ENCODE measurements around the gene SS18. TPM values are rescaled to one million over a fixed set of nuclear protein-coding genes. Genes with fewer than 3 reads are reported as not detected.
A peak's percentile ranks its signal among the peaks of the same experiment; 100 is the strongest.
"Not testable (repeated sequence)": the region's sequence is repeated elsewhere in the genome, so short reads cannot be mapped to it uniquely, and the experiment has no call there.

Gene SS18
- total and polyA plus RNA-seq, 4 donors, result 32.2 to 153 (median 48.9) TPM

- H3K4me3 ChIP-seq, result no peak within 1 kb of the TSS
- ATAC-seq (ENCODE audit: insufficient read depth, low FRiP score) (no peak), DNase-seq (peak in 1 of 3 donors; percentile 44)
- H3K27ac ChIP-seq (ENCODE audit: low read depth in 1 of 2, low read length in 1 of 2), result no peak within 1 kb of the TSS
- no peak for TF ChIP-seq CTCF (IDR thresholded peaks at IDR 0.05; ENCODE audit: control extremely low read depth, extremely low read depth)
- no peak within 1 kb of the TSS for H3K9ac ChIP-seq (ENCODE audit: insufficient read depth in 1 of 2, low read length in 2 of 2)
- peaks cover 0 to 3% (median 0%) of the 10 kb centered on the region in 5 donors for H3K4me1 ChIP-seq (ENCODE audit: control insufficient read depth in 5 of 5, insufficient read depth in 5 of 5, low read length in 5 of 5)
- 60 to 61% methylated on average over 30 to 31 of the region's 31 CpGs for WGBS, 2 donors
- H3K9me3 ChIP-seq (ENCODE audit: control insufficient read depth in 4 of 4, insufficient read depth in 3 of 4, low read length in 3 of 4), result peaks cover 0 to 4% (median 0%) of the 10 kb centered on the region in 4 donors
- H3K27me3 ChIP-seq (ENCODE audit: control insufficient read depth in 3 of 3, insufficient read depth in 3 of 3, low read length in 2 of 3), result no peaks in the 10 kb centered on the region
- H3K36me3 ChIP-seq (ENCODE audit: control insufficient read depth in 4 of 4, insufficient read depth in 4 of 4, low read length in 4 of 4), result no peaks in the 10 kb centered on the region
Measured at GRCh38 chr18:26133652-26134051, 43.2 kb upstream of the SS18 start, which contains the start of gene PSMA8. Gene PSMA8, plus strand, starts transcription at chr18:26133869. Its CDS starts 97 bp downstream, at chr18:26133966.

- not testable (repeated sequence) for DNase-seq; H3K27me3 ChIP-seq (ENCODE audit: control insufficient read depth in 3 of 3, insufficient read depth in 3 of 3, low read length in 2 of 3); ATAC-seq (ENCODE audit: insufficient read depth, low FRiP score); H3K9me3 ChIP-seq (ENCODE audit: control insufficient read depth in 4 of 4, insufficient read depth in 3 of 4, low read length in 3 of 4); H3K4me3 ChIP-seq; H3K9ac ChIP-seq (ENCODE audit: insufficient read depth in 1 of 2, low read length in 2 of 2); H3K36me3 ChIP-seq (ENCODE audit: control insufficient read depth in 4 of 4, insufficient read depth in 4 of 4, low read length in 4 of 4); H3K4me1 ChIP-seq (ENCODE audit: control insufficient read depth in 5 of 5, insufficient read depth in 5 of 5, low read length in 5 of 5); H3K27ac ChIP-seq (ENCODE audit: low read depth in 1 of 2, low read length in 1 of 2)
- WGBS, 2 donors, result 84 to 85% methylated on average over 2 of the region's 2 CpGs
Measured at GRCh38 chr18:26128192-26128591, 37.8 kb upstream of the SS18 start.

GRCh38 chr18:26127786-26128185 lies 37.4 kb upstream of the SS18 start:
- TF ChIP-seq CTCF (IDR thresholded peaks at IDR 0.05; ENCODE audit: control extremely low read depth, extremely low read depth), result no peak
- no peak overlapping the region for H3K4me3 ChIP-seq
- no peaks in the 10 kb centered on the region for H3K9me3 ChIP-seq (ENCODE audit: control insufficient read depth in 4 of 4, insufficient read depth in 3 of 4, low read length in 3 of 4)
- no peaks in the 10 kb centered on the region for H3K27me3 ChIP-seq (ENCODE audit: control insufficient read depth in 3 of 3, insufficient read depth in 3 of 3, low read length in 2 of 3)
- DNase-seq (no peak), ATAC-seq (ENCODE audit: insufficient read depth, low FRiP score) (no peak)
- 76 to 78% methylated on average over 5 of the region's 5 CpGs for WGBS, 2 donors
- no peak overlapping the region for H3K9ac ChIP-seq (ENCODE audit: insufficient read depth in 1 of 2, low read length in 2 of 2)
- H3K4me1 ChIP-seq (ENCODE audit: control insufficient read depth in 5 of 5, insufficient read depth in 5 of 5, low read length in 5 of 5), result no peaks in the 10 kb centered on the region
- no peak overlapping the region for H3K27ac ChIP-seq (ENCODE audit: low read depth in 1 of 2, low read length in 1 of 2)
- no peaks in the 10 kb centered on the region for H3K36me3 ChIP-seq (ENCODE audit: control insufficient read depth in 4 of 4, insufficient read depth in 4 of 4, low read length in 4 of 4)

GRCh38 chr18:26121994-26122393 lies 31.6 kb upstream of the SS18 start:
- not testable (repeated sequence) for H3K4me1 ChIP-seq (ENCODE audit: control insufficient read depth in 5 of 5, insufficient read depth in 5 of 5, low read length in 5 of 5); H3K9me3 ChIP-seq (ENCODE audit: control insufficient read depth in 4 of 4, insufficient read depth in 3 of 4, low read length in 3 of 4); H3K4me3 ChIP-seq; DNase-seq; H3K36me3 ChIP-seq (ENCODE audit: control insufficient read depth in 4 of 4, insufficient read depth in 4 of 4, low read length in 4 of 4); H3K27ac ChIP-seq (ENCODE audit: low read depth in 1 of 2, low read length in 1 of 2); H3K9ac ChIP-seq (ENCODE audit: insufficient read depth in 1 of 2, low read length in 2 of 2); ATAC-seq (ENCODE audit: insufficient read depth, low FRiP score); H3K27me3 ChIP-seq (ENCODE audit: control insufficient read depth in 3 of 3, insufficient read depth in 3 of 3, low read length in 2 of 3)
- WGBS, 2 donors, result 87 to 91% methylated on average over 2 of the region's 2 CpGs

Measured in lung (tissue), 12 donors.